Measurements from ENCODE around the gene NMBR.
A peak's percentile ranks its signal among the peaks of the same experiment; 100 is the strongest.
"Not testable (repeated sequence)": the region's sequence is repeated elsewhere in the genome, so short reads cannot be mapped to it uniquely, and the experiment has no call there.

NMBR gene

GRCh38 chr6:142058551-142059290 lies 88.2 kb downstream of the NMBR start:
- no peak for DNase-seq (ENCODE audit: low spot score)

- DNase-seq (ENCODE audit: low spot score) = no peak
These were observed 91.7 kb downstream of the NMBR start for GRCh38 chr6:142055219-142055618.

- no peak for DNase-seq (ENCODE audit: low spot score)
These were observed 95.5 kb downstream of the NMBR start for GRCh38 chr6:142051404-142051803.

- DNase-seq (ENCODE audit: low spot score) = no peak
These were observed 98.3 kb downstream of the NMBR start for GRCh38 chr6:142048593-142048980.

- DNase-seq (ENCODE audit: low spot score) = no peak
These were observed 98.9 kb downstream of the NMBR start for GRCh38 chr6:142047934-142048592.

GRCh38 chr6:142045380-142046278 lies 101.3 kb downstream of the NMBR start:
- peak; percentile 48 for DNase-seq (ENCODE audit: low spot score)

- no peak for DNase-seq (ENCODE audit: low spot score)
These were observed 111.0 kb downstream of the NMBR start for GRCh38 chr6:142035890-142036289.

- DNase-seq (ENCODE audit: low spot score) = no peak
These were observed 115.9 kb downstream of the NMBR start for GRCh38 chr6:142031035-142031434.

GRCh38 chr6:142030115-142030619 lies 116.8 kb downstream of the NMBR start:
- DNase-seq (ENCODE audit: low spot score) = no peak

GRCh38 chr6:142028527-142028926 lies 118.4 kb downstream of the NMBR start:
- no peak for DNase-seq (ENCODE audit: low spot score)

GRCh38 chr6:142027804-142028203 lies 119.1 kb downstream of the NMBR start:
- DNase-seq (ENCODE audit: low spot score) = not testable (repeated sequence)

- DNase-seq (ENCODE audit: low spot score) = no peak
These were observed 119.8 kb downstream of the NMBR start for GRCh38 chr6:142027074-142027473.

- no peak for DNase-seq (ENCODE audit: low spot score)
These were observed 120.5 kb downstream of the NMBR start for GRCh38 chr6:142026471-142026870.
